NB4 (cell line): ENCODE measurements around the gene LRRC4C.

Experiments used
- DNase-seq: peaks from one replicate; pipeline ENCODE4 v3.0.0; 2010; ENCODE audit warnings: low read depth
- H3K4me3 ChIP-seq: one replicate; pipeline ENCODE4 v1.5.1; 2011; ENCODE audit warnings: mild to moderate bottlenecking, low read depth, low read length, moderate library complexity
- CTCF ChIP-seq: IDR thresholded peaks from one replicate; pipeline ENCODE4 v1.5.1; 2012; ENCODE audit warnings: low read depth, low read length
- MAX ChIP-seq: IDR thresholded peaks from 2 replicates; pipeline ENCODE4 v1.6.1; 2011; ENCODE audit warnings: low read depth, low read length
- MYC ChIP-seq: IDR thresholded peaks from 2 replicates; pipeline ENCODE4 v1.6.1; 2011; ENCODE audit warnings: low read depth, low read length
- POLR2A ChIP-seq: IDR thresholded peaks from 2 replicates; pipeline ENCODE4 v1.6.1; 2011; ENCODE audit warnings: mild to moderate bottlenecking; ENCODE audit not compliant: insufficient read length; ENCODE audit errors: extremely low read depth

The LRRC4C gene

GRCh38 chr11:41400124-41400523, 59.3 kb downstream of the LRRC4C start:
- H3K4me3 ChIP-seq: no peak overlapping the region
- DNase-seq: no peak
- TF ChIP-seq MYC (no peak), MAX (no peak), POLR2A (no peak), CTCF (no peak)

- DNase-seq: no peak
These were observed 60.1 kb downstream of the LRRC4C start for GRCh38 chr11:41399323-41399722.

GRCh38 chr11:41398175-41398574, 61.3 kb downstream of the LRRC4C start:
- TF ChIP-seq MYC: no peak
- TF ChIP-seq MAX: no peak
- TF ChIP-seq CTCF: no peak
- no peak for TF ChIP-seq POLR2A

More at GRCh38 chr11:41399323-41399722, 60.1 kb downstream of the LRRC4C start:
- TF ChIP-seq POLR2A: no peak
- no peak for TF ChIP-seq MAX
- TF ChIP-seq MYC: no peak
- TF ChIP-seq CTCF: no peak
- no peak overlapping the region for H3K4me3 ChIP-seq

GRCh38 chr11:41394521-41395195, 64.8 kb downstream of the LRRC4C start:
- TF ChIP-seq CTCF (no peak), MYC (no peak), POLR2A (no peak), MAX (no peak)
- DNase-seq: no peak
- H3K4me3 ChIP-seq: no peak overlapping the region

More at GRCh38 chr11:41398175-41398574, 61.3 kb downstream of the LRRC4C start:
- H3K4me3 ChIP-seq: no peak overlapping the region
- no peak for DNase-seq

- TF ChIP-seq CTCF: no peak
- no peak for TF ChIP-seq MYC
- TF ChIP-seq MAX: no peak
- no peak for TF ChIP-seq POLR2A
- DNase-seq: no peak
These were observed 66.9 kb downstream of the LRRC4C start for GRCh38 chr11:41392596-41392995.

More at GRCh38 chr11:41392596-41392995, 66.9 kb downstream of the LRRC4C start:
- no peak overlapping the region for H3K4me3 ChIP-seq
